GM12875 (cell line): ENCODE results near the gene MRPL52.
"Not testable (repeated sequence)": the region's sequence is repeated elsewhere in the genome, so short reads cannot be mapped to it uniquely, and the experiment has no call there.

Experiments
- H3K4me3 ChIP-seq: one replicate; pipeline ENCODE4 v1.5.1; 2011; ENCODE audit warnings: low read depth, low read length, control low read depth
- CTCF ChIP-seq: IDR thresholded peaks from 2 replicates; pipeline ENCODE4 v1.5.1; 2011; ENCODE audit warnings: low read depth, mild to moderate bottlenecking, control low read depth, inconsistent platforms, low read length, moderate library complexity, borderline replicate concordance; ENCODE audit not compliant: insufficient read depth

MRPL52 gene

GRCh38 chr14:22792158-22792557, 37.5 kb upstream of the MRPL52 start:
- TF ChIP-seq CTCF: no peak
- H3K4me3 ChIP-seq: no peak overlapping the region

- not testable (repeated sequence) for H3K4me3 ChIP-seq
Measured at GRCh38 chr14:22793550-22793949, 36.1 kb upstream of the MRPL52 start.

GRCh38 chr14:22793976-22794375, 35.7 kb upstream of the MRPL52 start:
- no peak for TF ChIP-seq CTCF
- H3K4me3 ChIP-seq: no peak overlapping the region

- TF ChIP-seq CTCF: no peak
- no peak overlapping the region for H3K4me3 ChIP-seq
Measured at GRCh38 chr14:22794551-22794951, 35.1 kb upstream of the MRPL52 start.

GRCh38 chr14:22796087-22796707, 33.5 kb upstream of the MRPL52 start:
- no peak for TF ChIP-seq CTCF
- H3K4me3 ChIP-seq: no peak overlapping the region

GRCh38 chr14:22797017-22797917, 32.4 kb upstream of the MRPL52 start:
- H3K4me3 ChIP-seq: no peak overlapping the region

GRCh38 chr14:22798528-22798927, 31.2 kb upstream of the MRPL52 start:
- TF ChIP-seq CTCF: no peak

More at GRCh38 chr14:22797017-22797917, 32.4 kb upstream of the MRPL52 start:
- no peak for TF ChIP-seq CTCF

More at GRCh38 chr14:22798528-22798927, 31.2 kb upstream of the MRPL52 start:
- no peak overlapping the region for H3K4me3 ChIP-seq
